IPS-11a (cell line): Measurements from ENCODE around the gene CD300A.
"Not testable (repeated sequence)": the region's sequence is repeated elsewhere in the genome, so short reads cannot be mapped to it uniquely, and the experiment has no call there.

ENCODE experiments used
- H3K4me3 ChIP-seq: one replicate; pipeline ENCODE4 v1.5.1; 2013; ENCODE audit warnings: low read depth, low read length, control low read depth

The CD300A gene

DNA sequence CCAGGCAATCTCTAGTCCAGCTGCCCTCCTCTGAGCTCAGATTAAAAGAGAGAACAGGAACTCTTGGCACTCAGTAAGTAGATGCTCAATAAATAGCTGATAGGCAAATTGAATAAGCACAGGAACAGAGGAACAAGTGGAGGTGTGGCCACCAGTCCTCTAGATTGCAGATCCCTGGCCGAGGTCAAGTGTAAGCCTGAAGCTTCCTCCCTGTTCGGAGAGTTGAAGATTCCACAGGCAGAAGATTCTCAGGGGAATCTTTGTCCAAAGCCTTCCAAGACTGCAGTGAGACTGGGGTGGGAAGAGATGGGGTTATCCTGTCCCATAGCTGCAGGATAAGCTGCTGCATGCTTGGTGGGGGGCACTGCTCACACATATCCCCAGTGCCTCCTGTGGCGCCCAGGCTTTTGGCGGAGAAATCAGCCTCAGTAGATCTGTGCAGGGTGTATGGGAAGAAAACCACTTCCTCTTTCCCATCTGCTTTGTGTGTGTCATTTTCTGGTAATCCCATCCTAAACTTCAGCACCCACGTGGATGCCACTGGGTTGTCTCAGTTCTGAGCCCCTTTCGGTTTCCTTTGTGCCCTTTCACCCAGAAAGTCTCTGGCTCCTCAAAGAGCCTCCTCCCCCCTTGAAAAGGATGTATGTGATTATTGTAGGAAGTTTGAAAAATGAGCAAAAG is 12.1 kb downstream of the CD300A start:
- no peak overlapping the region for H3K4me3 ChIP-seq

DNA sequence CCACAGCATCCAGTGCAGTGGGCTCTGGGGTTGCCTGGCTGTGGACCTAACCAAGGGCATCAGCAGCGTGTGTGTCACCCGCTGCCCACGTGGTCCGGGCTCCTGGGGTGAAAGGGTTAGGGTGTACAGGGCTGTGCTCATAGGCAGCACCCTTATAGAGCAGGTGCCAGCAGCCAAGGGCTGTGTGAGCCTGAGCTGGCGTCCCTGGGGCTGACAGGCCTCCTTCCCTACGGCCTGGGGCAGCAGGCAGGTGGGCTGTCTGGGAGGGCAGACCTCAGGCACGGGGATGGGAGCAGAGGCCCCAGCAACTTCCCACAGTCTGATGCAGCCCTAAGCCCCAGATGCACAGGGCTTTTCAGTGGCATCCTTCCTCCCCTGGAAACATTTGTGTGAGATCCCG is 13.9 kb downstream of the CD300A start:
- no peak overlapping the region for H3K4me3 ChIP-seq

DNA sequence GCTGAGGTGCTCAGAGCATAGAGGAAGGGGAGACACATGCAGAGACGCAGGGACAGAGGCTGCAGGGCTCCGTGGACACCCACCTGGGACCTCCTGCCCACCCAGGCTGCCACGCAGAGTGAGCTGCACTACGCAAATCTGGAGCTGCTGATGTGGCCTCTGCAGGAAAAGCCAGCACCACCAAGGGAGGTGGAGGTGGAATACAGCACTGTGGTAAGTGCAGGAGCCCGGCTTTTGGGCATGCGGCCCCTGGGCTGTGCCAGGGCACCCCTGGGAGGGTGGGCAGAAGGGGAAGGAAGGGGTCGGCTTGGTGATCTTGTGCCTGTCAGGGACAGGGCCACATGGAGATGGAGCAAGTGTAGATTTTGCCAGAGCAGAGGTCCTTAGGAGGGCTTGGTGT is 15.2 kb downstream of the CD300A start:
- no peak overlapping the region for H3K4me3 ChIP-seq

DNA sequence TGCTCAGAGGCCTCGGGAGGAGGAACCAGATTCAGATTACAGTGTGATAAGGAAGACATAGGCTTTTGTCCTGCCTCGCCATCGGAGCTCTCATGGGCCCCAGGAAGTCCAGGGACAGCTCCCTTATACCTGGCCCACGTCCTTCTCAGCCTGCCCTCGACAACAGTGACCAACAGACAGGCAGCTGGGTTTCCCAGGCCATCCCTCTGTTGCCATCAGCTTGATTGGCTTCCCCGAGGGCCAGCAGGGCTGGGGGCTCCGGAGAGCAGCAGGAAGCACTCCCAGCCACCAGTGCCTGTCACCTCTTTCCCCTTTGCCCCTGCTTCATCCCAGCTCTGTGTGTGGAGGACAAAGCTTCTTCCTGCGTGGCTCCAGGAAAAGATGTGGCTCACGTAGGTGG is 17.6 kb downstream of the CD300A start:
- H3K4me3 ChIP-seq: no peak overlapping the region

DNA sequence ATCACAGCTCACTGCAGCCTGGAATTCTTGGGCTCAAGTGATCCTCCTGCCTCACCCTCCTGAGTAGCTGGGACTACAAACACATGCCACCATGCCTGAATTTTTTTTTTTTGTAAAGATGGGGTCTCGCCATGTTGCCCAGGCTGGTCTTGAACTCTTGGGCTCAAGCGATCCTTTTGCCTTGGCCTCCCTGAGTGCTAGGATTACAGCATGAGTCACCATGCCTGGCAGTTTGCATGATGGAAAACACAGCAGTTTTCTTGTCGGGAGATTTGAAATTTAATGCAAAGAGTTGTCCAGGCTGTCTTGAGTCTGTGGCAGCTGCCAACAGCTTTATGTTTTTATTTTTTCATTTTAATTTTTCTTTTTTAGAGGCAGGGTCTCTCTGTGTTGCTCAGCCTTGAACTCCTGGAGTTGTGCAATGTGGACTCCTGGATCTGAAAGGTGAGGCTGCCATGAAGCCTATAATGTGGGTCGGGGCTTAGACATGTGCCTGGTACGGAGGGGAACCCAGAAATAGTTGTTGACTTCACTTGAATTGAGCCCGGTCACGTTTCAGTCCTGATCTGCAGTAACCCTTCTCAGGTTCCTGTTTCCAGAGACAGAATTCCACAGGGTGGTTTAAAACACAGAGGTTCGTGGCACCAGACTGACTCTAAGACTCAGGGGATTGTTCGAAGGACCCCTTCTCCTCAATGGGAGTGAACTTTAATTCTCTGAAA is 18.7 kb downstream of the CD300A start:
- no peak overlapping the region for H3K4me3 ChIP-seq

DNA sequence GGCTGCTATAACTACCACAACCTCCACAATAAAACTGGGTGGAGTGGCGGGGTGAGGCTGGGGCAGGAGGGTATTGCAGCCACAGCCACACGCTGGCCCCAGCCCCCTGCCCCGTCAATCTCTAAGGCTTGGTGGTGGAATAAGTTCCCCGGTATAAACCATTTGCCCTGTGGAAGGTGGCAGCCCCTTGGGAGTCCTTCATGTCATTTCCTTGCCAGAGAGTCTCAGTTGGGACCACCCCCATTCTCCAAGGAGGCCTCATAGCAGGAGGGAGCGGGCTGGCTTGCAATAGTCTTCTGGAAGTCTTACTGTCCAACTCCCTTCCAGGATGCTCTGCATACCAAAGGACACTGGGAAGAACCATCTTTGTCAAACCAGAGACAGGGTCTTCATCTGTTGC is 19.4 kb downstream of the CD300A start:
- no peak overlapping the region for H3K4me3 ChIP-seq

DNA sequence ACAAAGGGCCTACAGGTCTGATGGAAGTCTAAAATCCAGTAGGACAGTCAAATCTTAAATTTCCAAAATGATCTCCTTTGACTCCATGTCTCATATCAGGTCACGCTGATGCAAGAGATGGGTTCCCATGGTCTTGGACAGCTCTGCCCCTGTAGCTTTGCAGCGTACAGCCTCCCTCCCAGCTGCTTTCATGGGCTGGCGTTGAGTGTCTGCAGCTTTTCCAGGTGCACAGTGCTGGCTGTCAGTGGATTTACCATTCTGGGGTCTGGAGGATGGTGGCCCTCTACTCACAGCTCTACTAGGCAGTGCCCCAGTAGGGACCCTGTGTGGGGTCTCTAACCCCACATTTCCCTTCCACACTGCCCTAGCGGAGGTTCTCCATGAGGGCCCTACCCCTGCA is 21.8 kb downstream of the CD300A start:
- not testable (repeated sequence) for H3K4me3 ChIP-seq

DNA sequence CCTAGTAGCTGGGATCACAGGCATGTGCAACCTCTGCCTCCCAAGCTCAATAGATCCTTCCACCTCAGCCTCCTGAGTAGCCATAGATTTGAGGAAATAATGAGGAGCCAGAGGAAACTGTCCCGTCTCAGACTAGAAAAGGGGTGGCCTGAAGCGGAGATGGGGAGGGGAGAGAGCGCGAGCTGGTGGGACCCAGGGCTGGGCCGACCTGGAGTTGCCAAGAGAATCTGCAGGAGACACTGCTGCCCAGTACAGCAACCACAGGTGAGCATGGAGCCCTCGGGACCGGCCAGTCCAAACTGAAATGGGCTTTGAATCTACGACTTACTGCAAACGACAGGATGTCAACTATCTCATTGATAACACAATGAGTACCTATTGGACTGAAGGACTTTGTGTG is 24.3 kb downstream of the CD300A start:
- no peak overlapping the region for H3K4me3 ChIP-seq

DNA sequence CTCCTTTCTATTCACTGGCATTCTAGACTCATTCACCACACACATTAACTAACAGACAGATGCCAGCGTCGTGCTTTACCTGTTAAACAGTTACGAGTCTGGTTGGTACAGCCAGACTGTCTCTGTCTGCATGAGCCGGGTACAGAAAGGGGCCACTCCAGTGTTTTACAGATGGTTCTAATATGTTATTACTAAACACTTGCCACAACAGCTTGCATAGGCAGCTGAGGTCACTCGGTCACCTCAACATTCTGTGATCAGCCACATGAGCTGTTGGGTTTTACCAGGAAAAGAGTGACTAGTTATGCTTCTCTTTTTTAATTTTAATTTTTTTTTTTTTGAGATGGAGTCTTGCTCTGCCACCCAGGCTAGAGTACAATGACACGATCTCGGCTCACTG is 25.2 kb downstream of the CD300A start:
- no peak overlapping the region for H3K4me3 ChIP-seq

DNA sequence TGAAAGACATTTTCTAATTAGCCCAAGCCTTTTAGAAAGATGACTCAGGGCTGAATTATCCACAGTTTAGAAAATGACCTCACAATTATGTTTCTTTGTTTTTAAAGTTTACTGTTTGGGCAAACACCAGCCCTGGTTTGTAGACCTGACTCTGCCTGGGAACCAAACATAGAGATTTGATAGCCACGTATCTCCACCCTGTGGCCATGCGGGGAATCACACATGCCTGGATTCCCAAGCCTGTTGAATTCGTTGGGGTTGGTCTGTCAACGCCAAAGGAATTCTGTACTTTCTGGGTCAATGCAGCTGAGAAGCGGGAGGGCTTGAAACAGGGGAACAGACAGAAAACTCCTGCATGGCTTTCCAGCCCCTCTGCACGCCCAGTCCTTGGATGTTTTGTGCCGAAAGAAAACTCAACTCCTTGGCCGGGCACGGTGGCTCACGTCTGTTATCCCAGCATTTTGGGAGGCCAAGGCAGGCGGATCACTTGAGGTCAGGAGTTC is 26.9 kb downstream of the CD300A start:
- H3K4me3 ChIP-seq: no peak overlapping the region

DNA sequence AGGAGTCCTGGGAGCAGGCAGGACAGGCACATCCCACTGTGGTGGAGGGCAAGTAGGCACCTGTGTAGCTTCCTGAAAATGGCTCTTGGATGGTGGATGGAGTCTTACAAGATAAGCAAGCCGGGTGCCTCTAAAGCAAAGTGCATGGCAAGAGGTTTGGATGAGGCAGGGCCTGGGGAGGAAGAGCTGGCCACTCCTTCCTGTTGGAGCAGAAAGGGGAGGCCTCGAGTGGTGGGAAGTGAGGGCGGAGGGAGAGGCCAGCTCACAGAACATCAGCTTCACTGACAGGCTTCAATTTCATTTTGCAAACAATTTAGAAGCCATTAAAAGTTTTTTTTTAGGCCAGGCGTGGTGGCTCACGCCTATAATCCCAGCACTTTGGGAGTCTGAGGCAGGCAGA is 31.0 kb downstream of the CD300A start:
- H3K4me3 ChIP-seq: no peak overlapping the region

DNA sequence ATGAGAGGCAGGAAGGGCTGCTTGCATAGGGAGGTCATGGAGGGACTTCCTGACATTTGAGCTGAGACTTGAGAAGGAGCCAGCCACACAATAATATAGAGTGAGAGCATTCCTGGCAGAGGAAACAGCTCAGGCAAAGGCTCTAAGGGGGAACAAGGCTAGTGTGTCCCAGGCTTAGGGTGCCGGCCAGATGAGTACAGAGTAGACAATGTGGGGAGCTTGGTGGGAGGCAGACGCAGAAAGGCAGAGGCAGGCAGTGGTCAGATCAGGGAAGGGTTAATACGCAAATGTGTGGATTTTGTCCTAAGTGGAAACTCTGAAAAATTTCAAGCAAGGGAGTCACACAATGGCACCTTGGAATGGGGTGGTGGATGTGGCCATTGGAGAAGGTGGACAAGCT is 33.6 kb downstream of the CD300A start:
- no peak overlapping the region for H3K4me3 ChIP-seq

DNA sequence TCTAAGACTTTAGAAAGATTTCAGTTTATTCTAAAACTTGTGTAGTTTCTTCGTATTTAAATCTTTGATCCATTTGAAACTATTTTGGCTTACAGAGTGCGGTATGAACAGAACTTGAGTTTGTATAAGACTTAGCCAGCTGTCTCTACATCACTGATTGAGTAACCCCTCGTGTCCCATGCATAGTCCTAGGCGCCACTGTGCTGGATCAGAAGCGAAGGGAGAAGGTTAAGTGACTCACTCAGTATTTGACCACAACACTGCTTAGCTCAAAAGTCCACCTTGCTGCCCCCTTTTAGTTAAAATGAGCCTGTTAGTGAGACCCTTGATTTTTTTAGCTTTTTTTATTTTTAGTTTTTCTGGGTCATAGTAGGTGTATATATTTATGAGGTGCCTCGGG is 36.4 kb downstream of the CD300A start:
- H3K4me3 ChIP-seq: no peak overlapping the region

DNA sequence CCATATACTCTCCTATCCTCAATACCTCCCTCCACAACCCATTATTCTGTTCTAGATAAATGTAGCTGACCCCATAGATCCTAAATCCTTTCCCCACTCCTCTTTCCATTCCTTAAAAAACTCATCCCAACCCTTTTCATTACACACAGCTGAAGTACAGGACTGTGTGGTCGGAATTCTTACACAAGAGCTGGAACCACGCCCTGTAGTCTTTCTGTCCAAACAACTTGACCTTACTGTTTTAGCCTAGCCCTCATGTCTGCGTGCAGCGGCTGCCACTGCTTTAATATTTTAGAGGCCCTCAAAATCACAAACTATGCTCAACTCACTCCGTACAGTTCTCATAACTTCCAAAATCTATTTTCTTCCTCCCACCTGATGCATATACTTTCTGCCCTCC is 37.5 kb downstream of the CD300A start:
- H3K4me3 ChIP-seq: not testable (repeated sequence)

DNA sequence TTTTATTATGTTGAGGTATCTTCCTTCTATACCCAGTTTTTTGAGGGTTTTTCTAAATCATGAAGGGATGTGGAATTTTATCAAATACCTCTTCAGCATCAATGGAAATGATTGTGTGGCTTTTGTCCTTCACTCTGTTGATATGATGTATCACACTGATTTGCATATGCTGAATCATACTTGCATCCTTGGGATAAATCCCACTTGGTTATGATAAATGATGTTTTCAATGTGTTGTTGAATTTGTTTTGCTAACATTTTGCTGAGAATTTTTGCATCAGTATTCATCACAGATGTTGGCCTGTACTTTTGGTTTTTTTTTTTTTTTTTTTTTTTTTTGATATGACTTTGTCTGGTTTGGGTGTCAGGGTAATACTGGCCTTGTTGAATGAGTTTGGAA is 41.7 kb downstream of the CD300A start:
- no peak overlapping the region for H3K4me3 ChIP-seq

DNA sequence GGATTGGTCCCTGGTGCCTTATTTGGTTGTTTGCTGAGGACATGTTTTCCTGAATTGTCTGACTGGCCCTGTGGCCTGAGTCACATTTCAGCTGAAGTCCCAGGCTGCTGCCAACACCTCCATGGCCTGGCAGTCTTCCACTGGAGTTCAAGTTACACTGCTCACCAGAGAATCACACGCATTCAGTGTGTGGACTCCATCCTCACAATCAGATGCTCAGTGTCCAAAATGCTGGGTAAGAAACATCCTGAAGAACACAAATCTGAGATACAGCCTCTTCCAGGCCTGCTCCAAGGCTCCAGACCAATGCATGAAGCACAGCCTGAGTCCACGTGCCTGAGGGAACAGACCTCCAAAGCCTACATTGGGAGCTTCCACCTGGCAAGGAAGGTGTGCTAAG is 45.6 kb downstream of the CD300A start:
- no peak overlapping the region for H3K4me3 ChIP-seq

DNA sequence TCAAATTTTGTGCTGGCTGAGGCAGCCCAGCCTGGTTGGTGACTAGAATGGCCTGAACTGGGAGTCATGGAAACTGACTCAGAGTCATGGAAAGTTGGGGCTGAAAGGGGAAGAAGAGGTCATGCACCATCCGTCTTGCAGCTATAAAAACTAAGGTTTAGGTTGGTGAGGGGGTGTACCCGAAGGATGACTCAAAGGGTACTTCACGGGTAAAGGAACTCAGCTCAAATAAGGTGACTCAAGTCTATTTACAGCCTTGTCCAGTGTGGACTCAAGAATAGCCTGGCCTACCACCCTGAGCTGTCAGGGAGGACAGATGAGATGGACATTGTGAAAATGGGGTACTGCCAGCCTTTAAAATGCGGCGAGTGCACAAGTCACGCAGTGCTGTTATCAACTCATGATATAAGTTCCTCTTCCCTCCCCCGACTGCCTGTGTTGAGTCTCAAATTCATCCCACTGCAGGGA is 46.2 kb downstream of the CD300A start:
- H3K4me3 ChIP-seq: no peak overlapping the region

DNA sequence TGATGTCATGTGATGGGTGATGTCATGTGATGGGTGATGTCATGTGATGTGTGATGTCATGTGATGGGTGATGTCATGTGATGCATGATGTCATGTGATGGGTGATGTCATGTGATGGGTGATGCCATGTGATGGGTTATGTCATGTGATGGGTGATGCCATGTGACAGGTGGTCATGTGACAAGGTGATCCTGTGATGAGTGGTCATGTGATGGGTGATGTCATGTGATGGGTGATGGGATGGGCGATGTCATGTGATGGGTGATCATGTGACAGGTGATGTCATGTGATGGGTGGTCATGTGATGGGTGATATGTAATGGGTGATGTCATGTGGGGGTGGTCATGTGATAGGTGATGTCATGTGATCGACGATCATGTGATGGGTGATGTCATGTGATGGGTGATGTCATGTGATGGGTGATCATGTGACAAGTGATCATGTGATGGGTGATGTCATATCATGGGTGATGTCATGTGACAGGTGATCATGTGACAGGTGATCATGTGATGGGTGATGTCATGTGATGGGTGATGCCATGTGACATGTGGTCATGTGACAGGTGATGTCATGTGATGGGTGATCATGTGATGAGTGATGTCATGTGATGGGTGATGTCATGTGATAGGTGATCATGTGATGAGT is 47.7 kb downstream of the CD300A start:
- no peak overlapping the region for H3K4me3 ChIP-seq

DNA sequence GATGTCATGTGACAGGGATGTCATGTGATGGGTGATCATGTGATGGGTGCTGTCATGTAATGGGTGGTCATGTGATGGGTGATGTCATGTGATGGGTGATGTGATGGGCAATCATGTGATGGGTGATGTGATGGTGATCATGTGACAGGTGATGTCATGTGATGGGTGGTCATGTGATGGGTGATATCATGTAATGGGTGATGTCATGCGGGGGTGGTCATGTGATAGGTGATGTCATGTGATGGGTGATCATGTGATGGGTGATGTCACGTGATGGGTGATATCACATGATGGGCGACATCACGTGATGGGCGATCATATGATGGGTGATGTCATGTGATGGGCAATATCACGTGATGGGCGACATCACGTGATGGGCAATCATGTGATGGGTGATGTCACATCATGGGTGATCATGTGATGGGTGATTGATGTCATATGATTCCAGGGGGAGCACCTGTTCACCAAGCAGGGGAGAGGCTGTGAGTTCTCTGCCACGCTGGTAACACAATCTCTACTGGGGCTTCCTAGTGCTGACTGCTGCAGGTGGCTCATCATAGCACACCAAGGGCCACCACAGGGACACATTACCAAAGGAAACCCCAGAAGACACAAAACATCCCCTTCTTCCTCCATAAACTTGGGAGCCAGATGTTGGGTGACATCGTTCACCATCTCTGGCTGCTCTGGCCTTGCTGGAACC is 48.3 kb downstream of the CD300A start:
- no peak overlapping the region for H3K4me3 ChIP-seq

DNA sequence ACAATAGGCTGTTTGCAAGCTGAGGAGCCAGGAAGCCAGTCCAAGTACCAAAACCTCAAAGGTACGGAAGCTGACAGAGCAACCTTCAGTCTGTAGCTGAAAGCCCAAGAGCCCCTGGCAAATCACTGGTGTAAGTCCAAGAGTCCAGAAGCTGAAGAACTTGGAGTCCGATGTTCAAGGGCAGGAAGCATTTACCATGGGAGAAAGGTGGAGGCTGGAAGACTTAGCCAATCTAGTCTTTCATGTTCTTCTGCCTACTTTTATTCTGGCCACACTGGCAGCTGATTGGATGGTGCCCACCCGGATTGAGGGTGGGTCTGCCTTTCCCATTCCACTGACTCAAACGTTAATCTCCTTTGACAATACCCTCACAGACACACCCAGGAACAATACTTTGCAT is 49.5 kb downstream of the CD300A start:
- no peak overlapping the region for H3K4me3 ChIP-seq

DNA sequence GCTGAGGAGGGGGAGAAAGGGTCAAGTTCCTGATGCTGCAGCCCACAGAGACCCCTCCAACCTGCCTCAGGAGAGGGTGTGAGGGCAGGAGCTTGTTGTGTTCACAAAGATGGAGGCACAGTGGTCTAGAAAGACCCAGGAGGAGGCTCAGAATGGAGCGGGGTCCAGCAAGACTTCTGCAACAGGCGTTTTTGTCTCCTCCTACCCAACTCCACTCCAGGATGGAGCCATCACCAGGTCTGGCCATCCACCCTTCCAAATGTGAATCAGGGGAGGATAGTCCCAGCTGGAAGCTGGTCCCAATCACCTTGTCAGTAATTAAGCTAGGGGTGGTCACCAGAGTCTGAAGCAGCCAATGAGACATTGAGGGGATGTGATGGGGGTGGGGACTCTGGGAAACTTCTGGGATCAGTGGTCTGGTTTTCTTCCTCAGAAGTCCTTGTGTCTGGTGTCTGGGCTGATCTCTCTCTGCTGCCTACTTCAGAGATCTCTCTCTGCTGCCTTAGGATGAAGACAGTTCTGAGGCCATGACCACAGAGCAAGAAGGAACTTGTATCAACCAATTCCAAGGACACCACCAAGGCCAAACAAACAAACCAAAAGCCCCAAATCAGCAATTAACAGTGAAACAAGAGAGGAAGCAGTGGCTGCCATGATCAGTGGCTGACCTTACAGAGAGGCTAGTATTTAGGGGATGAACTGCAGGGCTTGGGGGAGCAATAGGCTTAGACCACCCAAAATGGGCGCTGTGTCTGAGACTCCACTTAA is 50.3 kb downstream of the CD300A start:
- H3K4me3 ChIP-seq: no peak overlapping the region
